MM.1S (cell line): ENCODE data around the gene WSCD1.

Source experiments
- DNase-seq: peaks from one replicate; pipeline ENCODE4 v3.0.0-alpha.2; 2015
- H2AFZ ChIP-seq: fragments of 300-600 bp; sonication (generic); 2 replicates; pipeline ENCODE4 v1.6.0; 2016; ENCODE audit warnings: antibody characterized with exemption, low read length
- H3F3A ChIP-seq: fragments of 300-600 bp; sonication (generic); 2 replicates; pipeline ENCODE4 v1.6.1; 2016; ENCODE audit warnings: mild to moderate bottlenecking, antibody characterized with exemption, low read length, moderate library complexity, mixed read lengths; ENCODE audit not compliant: insufficient read depth
- H3K27ac ChIP-seq: fragments of 300-600 bp; sonication (generic); 2 replicates; pipeline ENCODE4 v1.5.1; 2016; ENCODE audit warnings: mild to moderate bottlenecking, low read length
- H3K27me3 ChIP-seq: fragments of 300-600 bp; sonication (generic); replicated peaks from 2 replicates; pipeline ENCODE4 v1.6.0; 2016; ENCODE audit warnings: low read length; ENCODE audit not compliant: insufficient read depth
- H3K36me3 ChIP-seq: fragments of 300-600 bp; sonication (generic); replicated peaks from 2 replicates; pipeline ENCODE4 v1.6.1; 2016; ENCODE audit warnings: mild to moderate bottlenecking, low read length, mixed read lengths; ENCODE audit not compliant: insufficient read depth
- H3K4me1 ChIP-seq: fragments of 300-600 bp; sonication (generic); 2 replicates; pipeline ENCODE4 v1.6.1; 2016; ENCODE audit warnings: low read length, mixed read lengths
- H3K4me2 ChIP-seq: fragments of 300-600 bp; sonication (generic); 2 replicates; pipeline ENCODE4 v1.6.0; 2016; ENCODE audit warnings: low read depth, low read length
- H3K4me3 ChIP-seq: fragments of 300-600 bp; sonication (generic); 2 replicates; pipeline ENCODE4 v1.5.1; 2016; ENCODE audit warnings: low read length, mixed read lengths
- H3K79me2 ChIP-seq: fragments of 300-600 bp; sonication (generic); 2 replicates; pipeline ENCODE4 v1.6.1; 2016; ENCODE audit warnings: mixed run types, low read length, mixed read lengths
- H3K9ac ChIP-seq: fragments of 300-600 bp; sonication (generic); 2 replicates; pipeline ENCODE4 v1.6.1; 2016; ENCODE audit warnings: low read length, mixed read lengths
- H3K9me2 ChIP-seq: fragments of 300-600 bp; sonication (generic); replicated peaks from 2 replicates; pipeline ENCODE4 v1.6.1; 2016; ENCODE audit warnings: mild to moderate bottlenecking, low read length, mixed read lengths; ENCODE audit not compliant: insufficient read depth
- H3K9me3 ChIP-seq: fragments of 300-600 bp; sonication (generic); replicated peaks from 2 replicates; pipeline ENCODE4 v1.6.1; 2016; ENCODE audit warnings: mild to moderate bottlenecking, low read length, mixed read lengths; ENCODE audit not compliant: insufficient read depth
- H4K20me1 ChIP-seq: fragments of 300-600 bp; sonication (generic); 2 replicates; pipeline ENCODE4 v1.6.1; 2016; ENCODE audit warnings: mild to moderate bottlenecking, low read length, moderate library complexity, mixed read lengths; ENCODE audit not compliant: insufficient read depth
- EZH2 ChIP-seq: fragments of 300-600 bp; sonication (generic); optimal IDR thresholded peaks from 2 replicates; pipeline ENCODE3; 2017; ENCODE audit warnings: low read depth, mild to moderate bottlenecking, antibody characterized with exemption, low read length, mixed read lengths
- EZH2phosphoT487 ChIP-seq: fragments of 300-600 bp; sonication (generic); IDR thresholded peaks from 2 replicates; pipeline ENCODE4 v1.6.1; 2018; ENCODE audit warnings: antibody characterized with exemption, low read length
- TF ChIP-seq, protein P1 (sequence below): fragments of 300-600 bp; sonication (generic); IDR thresholded peaks from 2 replicates; pipeline ENCODE4 v1.5.1; 2016; ENCODE audit warnings: antibody characterized with exemption, low read length, mixed read lengths

The WSCD1 gene

DNA sequence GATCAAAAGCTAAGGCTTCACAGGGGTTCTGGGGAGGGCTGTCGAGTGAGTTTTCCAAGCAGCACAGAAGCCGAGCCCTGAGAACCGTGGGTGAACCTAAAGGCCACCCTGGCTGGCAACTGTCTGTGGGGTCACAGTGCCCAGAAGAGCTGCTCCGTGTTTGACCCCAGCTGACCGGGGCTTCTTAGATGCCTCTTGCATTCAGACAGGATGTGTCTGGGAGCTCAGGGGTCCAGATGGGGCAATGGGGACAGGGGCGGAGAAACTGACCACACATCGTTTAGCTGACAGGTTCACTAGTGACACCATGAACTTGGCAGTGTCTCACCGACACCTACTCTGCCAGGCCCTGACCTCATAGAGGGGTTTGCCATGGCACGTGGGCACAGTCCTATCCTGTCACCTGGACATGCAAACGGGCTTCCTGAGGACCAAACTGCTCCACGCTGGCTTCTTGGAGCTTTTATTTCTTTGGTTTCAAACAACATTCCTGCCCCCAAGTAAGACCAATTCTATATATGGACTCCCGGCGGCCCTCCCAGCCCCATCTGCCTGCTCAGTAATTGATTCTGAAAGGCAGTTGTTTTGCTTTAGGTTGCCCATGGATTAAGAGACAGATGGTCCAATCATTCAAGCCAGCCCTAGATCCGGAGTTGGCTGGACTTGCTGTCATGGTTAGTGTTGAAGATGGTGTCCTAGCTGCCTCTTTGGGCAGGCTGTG is 22.2 kb downstream of the WSCD1 start:
- Histone ChIP-seq H3K4me3 (no peak overlapping the region), H3K4me1 (no peaks in the 10 kb centered on the region), H3K9me3 (no peaks in the 10 kb centered on the region), H3K9me2 (no peaks in the 10 kb centered on the region), H3K79me2 (0 out of 2 replicates have a peak, but pooled peaks cover 3% of the 10 kb centered on the region), H4K20me1 (no peaks in the 10 kb centered on the region), H3K9ac (no peak overlapping the region), H3K27ac (no peak overlapping the region), H3K4me2 (no peak overlapping the region), H3K27me3 (no peaks in the 10 kb centered on the region), H3K36me3 (peaks cover 12% of the 10 kb centered on the region; the same call in 1 of the 2 replicates), H2AFZ (no peak overlapping the region), H3F3A (no peaks in the 10 kb centered on the region)
- TF ChIP-seq EZH2: no peak
- no peak for TF ChIP-seq EZH2phosphoT487
- DNase-seq: no peak

DNA sequence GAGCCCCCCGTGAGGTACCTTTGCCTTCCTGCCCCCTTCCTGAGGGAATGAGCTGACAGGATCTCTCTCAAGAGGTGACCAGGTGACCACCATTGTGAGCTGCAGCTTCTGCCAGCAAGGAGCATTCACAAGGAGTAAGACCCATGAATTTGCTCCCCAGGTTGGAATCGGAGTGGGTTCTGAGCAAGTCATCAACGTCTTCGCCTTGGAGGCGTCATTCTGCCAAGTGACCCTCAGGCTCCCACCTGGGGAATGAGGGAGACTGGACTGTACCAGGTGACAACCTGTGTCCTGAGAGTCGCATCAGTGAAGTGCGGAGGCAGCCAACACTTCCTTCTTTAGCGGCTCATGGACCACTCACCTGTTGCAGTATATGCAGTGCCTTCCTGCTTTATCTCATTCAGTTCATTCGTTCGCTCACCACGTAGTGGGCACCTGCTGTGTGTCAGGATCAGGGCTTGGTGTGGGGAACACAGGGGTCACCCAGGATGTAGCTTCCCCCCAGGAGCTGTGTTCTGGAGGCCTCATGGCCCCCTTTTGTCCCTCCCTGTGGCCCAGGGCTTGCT is 22.8 kb downstream of the WSCD1 start:
- Histone ChIP-seq H3K9ac (no peak overlapping the region), H3K27ac (no peak overlapping the region), H3K4me1 (no peaks in the 10 kb centered on the region), H3K4me2 (no peak overlapping the region), H3F3A (no peaks in the 10 kb centered on the region), H3K9me3 (no peaks in the 10 kb centered on the region), H4K20me1 (no peaks in the 10 kb centered on the region), H3K9me2 (no peaks in the 10 kb centered on the region), H2AFZ (no peak overlapping the region), H3K27me3 (no peaks in the 10 kb centered on the region), H3K36me3 (peaks cover 12% of the 10 kb centered on the region; the same call in 1 of the 2 replicates), H3K79me2 (peaks cover 3% of the 10 kb centered on the region; the same call in 1 of the 2 replicates), H3K4me3 (no peak overlapping the region)
- no peak for DNase-seq
- TF ChIP-seq EZH2: no peak
- TF ChIP-seq, protein P1, sequence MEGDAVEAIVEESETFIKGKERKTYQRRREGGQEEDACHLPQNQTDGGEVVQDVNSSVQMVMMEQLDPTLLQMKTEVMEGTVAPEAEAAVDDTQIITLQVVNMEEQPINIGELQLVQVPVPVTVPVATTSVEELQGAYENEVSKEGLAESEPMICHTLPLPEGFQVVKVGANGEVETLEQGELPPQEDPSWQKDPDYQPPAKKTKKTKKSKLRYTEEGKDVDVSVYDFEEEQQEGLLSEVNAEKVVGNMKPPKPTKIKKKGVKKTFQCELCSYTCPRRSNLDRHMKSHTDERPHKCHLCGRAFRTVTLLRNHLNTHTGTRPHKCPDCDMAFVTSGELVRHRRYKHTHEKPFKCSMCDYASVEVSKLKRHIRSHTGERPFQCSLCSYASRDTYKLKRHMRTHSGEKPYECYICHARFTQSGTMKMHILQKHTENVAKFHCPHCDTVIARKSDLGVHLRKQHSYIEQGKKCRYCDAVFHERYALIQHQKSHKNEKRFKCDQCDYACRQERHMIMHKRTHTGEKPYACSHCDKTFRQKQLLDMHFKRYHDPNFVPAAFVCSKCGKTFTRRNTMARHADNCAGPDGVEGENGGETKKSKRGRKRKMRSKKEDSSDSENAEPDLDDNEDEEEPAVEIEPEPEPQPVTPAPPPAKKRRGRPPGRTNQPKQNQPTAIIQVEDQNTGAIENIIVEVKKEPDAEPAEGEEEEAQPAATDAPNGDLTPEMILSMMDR: no peak
- TF ChIP-seq EZH2phosphoT487: no peak

DNA sequence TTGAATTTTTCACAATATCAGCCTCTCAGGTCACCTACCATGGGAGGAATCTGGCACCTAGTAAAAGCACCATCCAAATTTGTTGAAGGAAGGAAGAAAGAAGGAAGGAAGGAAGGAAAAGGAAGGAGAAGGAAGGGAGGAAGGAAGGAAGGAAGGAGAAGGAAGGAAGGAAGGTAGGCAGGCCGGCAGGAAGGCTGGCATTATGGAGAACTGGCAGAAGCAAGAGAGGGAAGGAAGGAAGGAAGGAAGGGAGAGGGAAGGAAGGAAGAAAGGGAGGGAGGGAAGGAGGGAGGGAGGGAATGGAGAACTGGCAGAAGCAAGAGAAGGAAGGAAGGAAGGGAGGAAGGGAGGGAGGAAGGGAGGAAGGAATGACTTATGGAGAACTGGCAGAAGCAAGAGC is 24.3 kb downstream of the WSCD1 start:
- Histone ChIP-seq H3K9ac (no peak overlapping the region), H4K20me1 (no peaks in the 10 kb centered on the region), H3F3A (no peaks in the 10 kb centered on the region), H3K4me1 (no peaks in the 10 kb centered on the region), H3K27ac (no peak overlapping the region), H3K79me2 (peaks cover 10% of the 10 kb centered on the region; the same call in 1 of the 2 replicates), H3K4me2 (no peak overlapping the region), H3K9me3 (no peaks in the 10 kb centered on the region), H3K36me3 (peaks cover 12% of the 10 kb centered on the region), H2AFZ (no peak overlapping the region), H3K4me3 (no peak overlapping the region), H3K9me2 (no peaks in the 10 kb centered on the region), H3K27me3 (no peaks in the 10 kb centered on the region)
- TF ChIP-seq, protein P1: no peak
- no peak for TF ChIP-seq EZH2phosphoT487
- TF ChIP-seq EZH2: no peak
- DNase-seq: no peak

DNA sequence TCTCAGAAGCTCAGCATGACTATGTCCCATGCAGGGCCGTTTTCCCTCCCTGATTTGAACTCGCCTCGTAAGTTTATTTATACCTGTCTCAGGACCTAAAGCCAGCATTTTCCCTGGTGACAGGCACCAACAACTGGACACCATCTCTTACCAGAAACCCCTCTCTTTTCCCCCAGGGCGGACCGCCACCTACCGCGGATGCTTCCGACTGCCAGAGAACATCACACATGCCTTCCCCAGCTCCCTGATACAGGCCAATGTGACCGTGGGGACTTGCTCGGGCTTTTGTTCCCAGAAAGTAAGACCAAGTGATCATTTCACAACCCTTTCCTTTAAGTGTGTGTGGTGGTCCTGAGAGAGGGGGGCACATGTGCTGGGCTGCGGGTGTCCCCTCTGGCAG is 24.7 kb downstream of the WSCD1 start:
- H3K79me2 ChIP-seq: peaks cover 10% of the 10 kb centered on the region; the same call in 1 of the 2 replicates
- H3K4me1 ChIP-seq: no peaks in the 10 kb centered on the region
- H3K9me3 ChIP-seq: no peaks in the 10 kb centered on the region
- H3K9me2 ChIP-seq: no peaks in the 10 kb centered on the region
- H2AFZ ChIP-seq: no peak overlapping the region
- H3K27ac ChIP-seq: no peak overlapping the region
- TF ChIP-seq EZH2: no peak
- TF ChIP-seq, protein P1: no peak
- TF ChIP-seq EZH2phosphoT487: no peak
- no peaks in the 10 kb centered on the region for H3F3A ChIP-seq
- no peak overlapping the region for H3K9ac ChIP-seq
- H3K4me3 ChIP-seq: no peak overlapping the region
- no peak overlapping the region for H3K4me2 ChIP-seq
- H3K27me3 ChIP-seq: no peaks in the 10 kb centered on the region
- no peak for DNase-seq
- H3K36me3 ChIP-seq: peaks cover 12% of the 10 kb centered on the region
- no peaks in the 10 kb centered on the region for H4K20me1 ChIP-seq
